ENCODE results near the gene NPTX2.

Gene NPTX2

GRCh38 chr7:98594348-98594747 is 22.7 kb upstream of the NPTX2 start:
- H3K36me3 ChIP-seq (ENCODE audit: control insufficient read depth in 2 of 2, insufficient read depth in 1 of 2, low read length in 2 of 2) = no peaks in the 10 kb centered on the region
- H3K4me1 ChIP-seq (ENCODE audit: control insufficient read depth, insufficient read depth, low read length) = no peaks in the 10 kb centered on the region
- ChIA-PET POLR2A (no interaction called here), CTCF (no interaction called here)
- H3K9me3 ChIP-seq (ENCODE audit: control insufficient read depth, insufficient read depth, low read depth, low read length) = no peaks in the 10 kb centered on the region
- H3K27ac ChIP-seq (ENCODE audit: extremely low read depth, low read depth, low read length) = no peak overlapping the region
- no peak overlapping the region for H3K4me3 ChIP-seq (ENCODE audit: low read depth, low read length)
- no peak for TF ChIP-seq ZNF16 (tag by site-specific recombination; IDR thresholded peaks at IDR 0.05; ENCODE audit: low read depth)
- no peak for TF ChIP-seq ZNF223 (tag by site-specific recombination; IDR thresholded peaks at IDR 0.05)
- TF ChIP-seq ZNF157 (tag by site-specific recombination; IDR thresholded peaks at IDR 0.05) = peak; percentile 96
- TF ChIP-seq ZBTB44 (tag by site-specific recombination; IDR thresholded peaks at IDR 0.05) = no peak
- no peak for TF ChIP-seq MZF1 (tag by site-specific recombination; IDR thresholded peaks at IDR 0.05; ENCODE audit: borderline replicate concordance)
- TF ChIP-seq ZNF521 (tag by site-specific recombination; IDR thresholded peaks at IDR 0.05) = no peak

- no peaks in the 10 kb centered on the region for H3K36me3 ChIP-seq (ENCODE audit: control insufficient read depth in 2 of 2, insufficient read depth in 1 of 2, low read length in 2 of 2)
- POLR2A ChIA-PET = no interaction called here
- no peak overlapping the region for H3K4me3 ChIP-seq (ENCODE audit: low read depth, low read length)
- H3K9me3 ChIP-seq (ENCODE audit: control insufficient read depth, insufficient read depth, low read depth, low read length) = no peaks in the 10 kb centered on the region
- no peaks in the 10 kb centered on the region for H3K4me1 ChIP-seq (ENCODE audit: control insufficient read depth, insufficient read depth, low read length)
- CTCF ChIA-PET = no interaction called here
- H3K27ac ChIP-seq (ENCODE audit: extremely low read depth, low read depth, low read length) = no peak overlapping the region
- TF ChIP-seq ZNF791 (tag by site-specific recombination; IDR thresholded peaks at IDR 0.05) (no peak), ZSCAN18 (tag by site-specific recombination; IDR thresholded peaks at IDR 0.05) (no peak), ZNF148 (tag by site-specific recombination; IDR thresholded peaks at IDR 0.05; ENCODE audit: borderline replicate concordance) (no peak), ZNF248 (tag by site-specific recombination; IDR thresholded peaks at IDR 0.05) (no peak), ZFP37 (tag by site-specific recombination; IDR thresholded peaks at IDR 0.05) (no peak), ZBTB21 (tag by site-specific recombination; IDR thresholded peaks at IDR 0.05) (no peak), ZNF16 (tag by site-specific recombination; IDR thresholded peaks at IDR 0.05; ENCODE audit: low read depth) (no peak), SP3 (tag by site-specific recombination; IDR thresholded peaks at IDR 0.05) (no peak)
Observed at GRCh38 chr7:98594787-98595186, 22.3 kb upstream of the NPTX2 start.

GRCh38 chr7:98598846-98599615 is 18.1 kb upstream of the NPTX2 start:
- Histone ChIP-seq H3K4me1 (ENCODE audit: control insufficient read depth, insufficient read depth, low read length) (no peaks in the 10 kb centered on the region), H3K27ac (ENCODE audit: extremely low read depth, low read depth, low read length) (no peak overlapping the region), H3K9me3 (ENCODE audit: control insufficient read depth, insufficient read depth, low read depth, low read length) (no peaks in the 10 kb centered on the region), H3K36me3 (ENCODE audit: control insufficient read depth in 2 of 2, insufficient read depth in 1 of 2, low read length in 2 of 2) (no peaks in the 10 kb centered on the region), H3K4me3 (ENCODE audit: low read depth, low read length) (no peak overlapping the region)
- ChIA-PET CTCF (interaction anchor here (0.5 to 1.3 kb wide), 3 partner anchors 11 to 1038 kb away, joined by 3 to 5 read pairs (median 3); no protein-coding TSS in a partner anchor), POLR2A (no interaction called here)
- 0 out of 2 replicates have a peak, but pooled peaks have one; percentile 47 for TF ChIP-seq ZNF354C (tag by site-specific recombination; IDR thresholded peaks at IDR 0.05; ENCODE audit: borderline replicate concordance, low read depth)
- no peak for TF ChIP-seq HOXC10 (CRISPR knock-in tag; IDR thresholded peaks at IDR 0.05)
- TF ChIP-seq REPIN1 (tag by site-specific recombination; IDR thresholded peaks at IDR 0.05; ENCODE audit: low read depth) = no peak
- TF ChIP-seq ZBTB1 (tag by site-specific recombination; IDR thresholded peaks at IDR 0.05) = no peak
- peak; percentile 39; the same call in 1 of the 2 replicates for TF ChIP-seq ZNF266 (tag by site-specific recombination; IDR thresholded peaks at IDR 0.05; ENCODE audit: low read depth)
- no peak for TF ChIP-seq ZNF221 (tag by site-specific recombination; IDR thresholded peaks at IDR 0.05; ENCODE audit: borderline replicate concordance)
- no peak for TF ChIP-seq ZNF155 (tag by site-specific recombination; IDR thresholded peaks at IDR 0.05)
- no peak for TF ChIP-seq ZNF184 (tag by site-specific recombination; IDR thresholded peaks at IDR 0.05)
- peak; percentile 81 for TF ChIP-seq ZXDB (tag by site-specific recombination; IDR thresholded peaks at IDR 0.05)
- TF ChIP-seq ZNF558 (tag by site-specific recombination; IDR thresholded peaks at IDR 0.05) = peak; percentile 83
- TF ChIP-seq IKZF3 (tag by site-specific recombination; IDR thresholded peaks at IDR 0.05) = no peak
- no peak for TF ChIP-seq ZBTB48 (tag by site-specific recombination; IDR thresholded peaks at IDR 0.05)

Measured in HEK293 (cell line).